HepG2 (cell line): ENCODE results near the gene KNCN. TPM values are rescaled to one million over a fixed set of nuclear protein-coding genes. Genes with fewer than 3 reads are reported as not detected.
A peak's percentile ranks its signal among the peaks of the same experiment; 100 is the strongest.

Source experiments
- ATAC-seq: fragments of 200-7000 bp; cut with Tn5 transposase; 3 replicates; pipeline ENCODE4 v1.9.1; 2020; ENCODE audit warnings: mild to moderate bottlenecking, moderate library complexity
- BruUV-seq: library from RNA; stranded (reverse); fragments of 400-500 nt; replicated peaks from 2 replicates; lab custom pipeline; 2021; lab: Mats Ljungman, UMichigan
- CTCF ChIA-PET: fragments of 300-600 bp; formaldehyde crosslinking; extraction: SDS; loops from one replicate; lab custom pipeline; 2021; ENCODE audit warnings: low total read pairs, inconsistent platforms, low intra/inter-chr PET ratio; lab: Yijun Ruan, JAX
- POLR2A ChIA-PET: fragments of 350-600 bp; sonication (Branson Sonifier 250); formaldehyde crosslinking; loops from one replicate; lab custom pipeline; 2020; ENCODE audit warnings: antibody characterized with exemption, inconsistent platforms; lab: Yijun Ruan, JAX
- DNase-seq: peaks from one replicate; pipeline ENCODE4 v3.0.0-alpha.2; 2015; ENCODE audit warnings: low spot score
- FAIRE-seq: peaks from 3 replicates; lab custom pipeline; 2011; peaks lifted over from hg19 to GRCh38; lab: Jason Lieb, UNC
- H2AFZ ChIP-seq: one replicate; pipeline ENCODE4 v1.6.1; 2011; ENCODE audit warnings: low read length, inconsistent platforms
- H3K27ac ChIP-seq: fragments of 300-600 bp; 3 replicates; pipeline ENCODE4 v1.8.0; 2011; ENCODE audit warnings: mixed run types, mild to moderate bottlenecking, mixed read lengths, low read length, inconsistent platforms; ENCODE audit not compliant: insufficient read depth; ENCODE audit errors: extremely low read length
- H3K27me3 ChIP-seq, 2 experiments: fragments of 200-600 bp in 1 of 2; 2 replicates in 1 of 2; 3 replicates in 1 of 2; pipeline versions ENCODE4 v1.6.0 to v1.8.0; 2011; ENCODE audit warnings: low read length in 2 of 2, mild to moderate bottlenecking in 2 of 2, moderate library complexity in 2 of 2, inconsistent platforms in 1 of 2; ENCODE audit not compliant: insufficient read depth in 2 of 2, control insufficient read depth in 1 of 2
- H3K36me3 ChIP-seq, 2 experiments: fragments of 200-600 bp in 1 of 2; replicated peaks in 1 of 2; 2 replicates in 1 of 2; 3 replicates in 1 of 2; pipeline versions ENCODE4 v1.5.1 to v1.8.0; 2011; ENCODE audit warnings: low read length in 2 of 2, inconsistent platforms in 1 of 2; ENCODE audit not compliant: insufficient read depth in 2 of 2, control insufficient read depth in 1 of 2
- H3K4me1 ChIP-seq: 2 replicates; pipeline ENCODE4 v1.5.1; 2012; ENCODE audit warnings: low read length, inconsistent platforms; ENCODE audit not compliant: insufficient read depth
- H3K4me2 ChIP-seq: 2 replicates; pipeline ENCODE4 v1.6.0; 2011; ENCODE audit warnings: low read depth, low read length, inconsistent platforms
- H3K4me3 ChIP-seq, 3 experiments: fragments of 200-600 bp in 1 of 3; sonication (generic), shearing (Covaris generic) in 1 of 3; replicated peaks in 1 of 3; 2 replicates each; pipeline ENCODE4 v1.5.1; 2011 to 2016; ENCODE audit warnings: low read length in 3 of 3, inconsistent platforms in 2 of 3, low read depth in 2 of 3, mild to moderate bottlenecking in 2 of 3, control low read depth in 1 of 3, mixed read lengths in 1 of 3; ENCODE audit not compliant: insufficient read depth in 1 of 3
- H3K79me2 ChIP-seq: one replicate; pipeline ENCODE4 v1.6.1; 2011; ENCODE audit warnings: low read length, inconsistent platforms; ENCODE audit not compliant: insufficient read depth
- H3K9ac ChIP-seq: 2 replicates; pipeline ENCODE4 v1.6.0; 2011; ENCODE audit warnings: mild to moderate bottlenecking, low read depth, low read length, inconsistent platforms; ENCODE audit not compliant: insufficient read depth
- H3K9me3 ChIP-seq: 2 replicates; pipeline ENCODE4 v1.5.1; 2012; ENCODE audit warnings: mild to moderate bottlenecking, low read length
- H4K20me1 ChIP-seq: 2 replicates; pipeline ENCODE4 v1.6.0; 2011; ENCODE audit warnings: inconsistent platforms, mild to moderate bottlenecking, low read length, moderate library complexity; ENCODE audit not compliant: insufficient read depth
- WGBS: methylation state at CpG from one replicate; pipeline ENCODE4 v1.1.6; 2017; ENCODE audit warnings: low lambda C conversion rate; 5-methylcytosine and 5-hydroxymethylcytosine counted together
- in situ Hi-C: cut with HindIII; loops from 2 replicates; pipeline ENCODE4 v1.10.0; 2017; ENCODE audit warnings: low pct_unique_long_range_greater_than_20kb; ENCODE audit not compliant: extremely low pct_ligation_motif_present
- intact Hi-C: fragments of 100-400 bp; cut with micrococcal nuclease; formaldehyde crosslinking; loops from one replicate; pipeline ENCODE4 v1.10.0; 2022; ENCODE audit not compliant: unreplicated experiment
- polyA plus RNA-seq, 8 experiments: library from polyadenylated mRNA; depleted of rRNA in 3 of 8; stranded (reverse) in 7 of 8; unstranded in 1 of 8; fragments of >200 nt; fragmentation: Illumina TruSeq in 4 of 8; extraction: Trizol in 4 of 8; gene quantifications; 2 replicates each; pipeline versions ENCODE4 v1.2.1 to v1.2.3, GENCODE V29; 2011 to 2016; ENCODE audit warnings: low read depth in 4 of 8, missing spikeins in 1 of 8, mixed read lengths in 1 of 8; ENCODE audit not compliant: insufficient read depth in 1 of 8
- total RNA-seq, 5 experiments: library from RNA; depleted of rRNA; stranded (reverse); fragments of >200 nt; fragmentation: Illumina TruSeq; extraction: Trizol; gene quantifications; 2 replicates each; pipeline ENCODE4 v1.2.3, GENCODE V29; 2016; ENCODE audit warnings: low read depth in 1 of 5
- TF ChIP-seq, protein P1 (sequence below): IDR thresholded peaks from 2 replicates; pipeline ENCODE4 v1.6.1; 2016; ENCODE audit warnings: low read depth
- TF ChIP-seq, protein P2 (sequence below): sonication (generic); formaldehyde crosslinking; IDR thresholded peaks from 2 replicates; pipeline ENCODE4 v1.4.0; 2020; ENCODE audit warnings: mild to moderate bottlenecking, missing genetic modification reagents

KNCN gene
- total and polyA plus RNA-seq, 2 of the 13 experiments (the other 11 are each of a cell fraction or from before 2014, with no cell fraction given), result not detected

DNA sequence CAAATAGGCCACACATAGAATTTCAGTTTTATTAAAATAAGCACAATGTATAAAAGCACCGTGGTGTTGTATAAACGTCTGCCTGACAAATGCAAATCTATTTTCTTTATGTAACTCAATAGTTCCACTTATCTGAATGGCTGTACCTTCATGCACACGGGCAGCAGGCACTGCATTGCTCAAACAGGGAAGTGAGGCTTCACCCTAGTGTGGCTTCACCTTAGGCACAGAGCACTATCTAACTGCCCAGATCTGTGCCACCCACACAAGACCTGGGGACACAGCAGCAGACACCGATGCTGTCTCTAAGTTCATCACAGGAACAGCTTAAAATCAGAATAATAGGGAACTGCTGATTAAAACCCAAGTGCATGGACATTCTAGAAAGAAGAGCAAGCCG, 6.0 kb upstream of the KNCN start:
- CTCF ChIA-PET, result no interaction called here
- Histone ChIP-seq H3K4me1 (peaks cover 10% of the 10 kb centered on the region; the same call in 1 of the 2 replicates), H3K36me3 (peaks cover 1 to 4% of the 10 kb centered on the region in 2 experiments; a peak in 3 of 5 replicates), H4K20me1 (no peaks in the 10 kb centered on the region), H3K4me2 (no peak overlapping the region), H3K4me3 (no peak overlapping the region), H3K79me2 (no peaks in the 10 kb centered on the region), H3K27ac (no peak overlapping the region), H2AFZ (no peak overlapping the region), H3K9me3 (no peaks in the 10 kb centered on the region), H3K9ac (no peak overlapping the region), H3K27me3 (no peaks in the 10 kb centered on the region)
- WGBS, result 81% methylated on average over 5 of the region's 5 CpGs
- intact Hi-C loops, result loop anchor here (10.0 kb wide), 1 partner anchor 167 kb away; no protein-coding TSS in a partner anchor
- BruUV-seq, result TSS peak; percentile 42
- FAIRE-seq (no peak), DNase-seq (no peak), ATAC-seq (no peak)
- in situ Hi-C loops, result no loop called here
- TF ChIP-seq, protein P1, sequence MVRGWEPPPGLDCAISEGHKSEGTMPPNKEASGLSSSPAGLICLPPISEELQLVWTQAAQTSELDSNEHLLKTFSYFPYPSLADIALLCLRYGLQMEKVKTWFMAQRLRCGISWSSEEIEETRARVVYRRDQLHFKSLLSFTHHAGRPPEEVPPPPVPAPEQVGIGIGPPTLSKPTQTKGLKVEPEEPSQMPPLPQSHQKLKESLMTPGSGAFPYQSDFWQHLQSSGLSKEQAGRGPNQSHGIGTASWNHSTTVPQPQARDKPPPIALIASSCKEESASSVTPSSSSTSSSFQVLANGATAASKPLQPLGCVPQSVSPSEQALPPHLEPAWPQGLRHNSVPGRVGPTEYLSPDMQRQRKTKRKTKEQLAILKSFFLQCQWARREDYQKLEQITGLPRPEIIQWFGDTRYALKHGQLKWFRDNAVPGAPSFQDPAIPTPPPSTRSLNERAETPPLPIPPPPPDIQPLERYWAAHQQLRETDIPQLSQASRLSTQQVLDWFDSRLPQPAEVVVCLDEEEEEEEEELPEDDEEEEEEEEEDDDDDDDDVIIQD (CRISPR knock-in tag), result no peak
- TF ChIP-seq, protein P2, sequence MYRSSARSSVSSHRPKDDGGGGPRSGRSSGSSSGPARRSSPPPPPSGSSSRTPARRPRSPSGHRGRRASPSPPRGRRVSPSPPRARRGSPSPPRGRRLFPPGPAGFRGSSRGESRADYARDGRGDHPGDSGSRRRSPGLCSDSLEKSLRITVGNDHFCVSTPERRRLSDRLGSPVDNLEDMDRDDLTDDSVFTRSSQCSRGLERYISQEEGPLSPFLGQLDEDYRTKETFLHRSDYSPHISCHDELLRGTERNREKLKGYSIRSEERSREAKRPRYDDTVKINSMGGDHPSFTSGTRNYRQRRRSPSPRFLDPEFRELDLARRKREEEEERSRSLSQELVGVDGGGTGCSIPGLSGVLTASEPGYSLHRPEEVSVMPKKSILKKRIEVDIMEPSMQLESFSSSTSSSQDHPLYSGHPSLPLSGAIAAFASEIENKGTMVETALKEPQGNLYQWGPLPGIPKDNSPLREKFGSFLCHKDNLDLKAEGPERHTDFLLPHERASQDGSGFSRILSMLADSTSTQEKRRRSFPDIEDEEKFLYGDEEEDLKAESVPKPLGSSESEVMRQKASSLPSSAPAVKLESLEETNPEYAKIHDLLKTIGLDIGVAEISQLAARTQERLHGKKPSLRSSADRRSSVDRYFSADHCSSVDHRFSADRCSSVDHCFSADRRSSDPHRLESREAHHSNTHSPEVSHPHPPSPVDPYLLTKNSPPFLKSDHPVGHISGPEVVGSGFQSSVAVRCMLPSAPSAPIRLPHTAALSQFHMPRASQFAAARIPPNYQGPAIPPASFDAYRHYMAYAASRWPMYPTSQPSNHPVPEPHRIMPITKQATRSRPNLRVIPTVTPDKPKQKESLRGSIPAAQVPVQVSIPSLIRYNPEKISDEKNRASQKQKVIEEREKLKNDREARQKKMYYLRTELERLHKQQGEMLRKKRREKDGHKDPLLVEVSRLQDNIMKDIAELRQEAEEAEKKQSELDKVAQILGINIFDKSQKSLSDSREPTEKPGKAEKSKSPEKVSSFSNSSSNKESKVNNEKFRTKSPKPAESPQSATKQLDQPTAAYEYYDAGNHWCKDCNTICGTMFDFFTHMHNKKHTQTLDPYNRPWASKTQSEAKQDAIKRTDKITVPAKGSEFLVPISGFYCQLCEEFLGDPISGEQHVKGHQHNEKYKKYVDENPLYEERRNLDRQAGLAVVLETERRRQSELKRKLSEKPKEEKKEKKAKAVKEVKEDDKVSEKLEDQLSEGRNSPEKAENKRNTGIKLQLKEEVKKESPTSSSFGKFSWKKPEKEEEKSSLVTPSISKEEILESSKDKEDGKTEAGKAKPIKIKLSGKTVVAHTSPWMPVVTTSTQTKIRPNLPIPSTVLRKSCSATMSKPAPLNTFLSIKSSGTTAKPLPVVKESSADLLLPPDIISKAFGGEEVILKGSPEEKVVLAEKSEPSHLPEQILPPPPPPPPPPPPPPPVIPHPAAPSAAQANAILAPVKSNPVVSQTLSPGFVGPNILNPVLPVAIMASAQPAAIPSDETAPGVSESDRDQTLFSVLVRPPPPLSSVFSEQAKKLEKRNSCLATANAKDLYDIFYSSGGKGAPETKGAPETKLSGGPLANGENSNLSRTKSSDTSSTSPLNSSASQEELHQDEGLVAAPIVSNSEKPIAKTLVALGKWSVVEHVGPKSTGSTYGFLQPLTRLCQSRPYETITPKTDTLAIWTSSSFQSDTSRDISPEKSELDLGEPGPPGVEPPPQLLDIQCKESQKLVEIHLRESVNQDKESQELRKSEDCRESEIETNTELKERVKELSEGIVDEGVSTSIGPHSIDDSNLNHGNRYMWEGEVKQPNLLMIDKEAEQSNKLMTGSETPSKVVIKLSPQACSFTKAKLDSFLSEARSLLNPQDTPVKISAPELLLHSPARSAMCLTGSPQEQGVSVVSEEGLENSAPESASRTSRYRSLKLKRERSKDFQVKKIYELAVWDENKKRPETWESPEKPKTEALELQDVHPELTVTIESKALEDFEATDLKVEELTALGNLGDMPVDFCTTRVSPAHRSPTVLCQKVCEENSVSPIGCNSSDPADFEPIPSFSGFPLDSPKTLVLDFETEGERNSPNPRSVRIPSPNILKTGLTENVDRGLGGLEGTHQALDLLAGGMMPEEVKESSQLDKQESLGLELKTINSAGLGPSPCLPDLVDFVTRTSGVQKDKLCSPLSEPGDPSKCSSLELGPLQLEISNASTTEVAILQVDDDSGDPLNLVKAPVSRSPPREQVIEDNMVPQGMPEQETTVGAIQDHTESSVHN (CRISPR knock-in tag), result no peak
- POLR2A ChIA-PET, result no interaction called here
